Left hindlimb (tissue), 1 donor: ENCODE measurements around the gene FAM240B.

Experiments used
- DNase-seq: peaks from one replicate; pipeline ENCODE4 v3.0.0-alpha.2; 2018

Gene FAM240B

DNA sequence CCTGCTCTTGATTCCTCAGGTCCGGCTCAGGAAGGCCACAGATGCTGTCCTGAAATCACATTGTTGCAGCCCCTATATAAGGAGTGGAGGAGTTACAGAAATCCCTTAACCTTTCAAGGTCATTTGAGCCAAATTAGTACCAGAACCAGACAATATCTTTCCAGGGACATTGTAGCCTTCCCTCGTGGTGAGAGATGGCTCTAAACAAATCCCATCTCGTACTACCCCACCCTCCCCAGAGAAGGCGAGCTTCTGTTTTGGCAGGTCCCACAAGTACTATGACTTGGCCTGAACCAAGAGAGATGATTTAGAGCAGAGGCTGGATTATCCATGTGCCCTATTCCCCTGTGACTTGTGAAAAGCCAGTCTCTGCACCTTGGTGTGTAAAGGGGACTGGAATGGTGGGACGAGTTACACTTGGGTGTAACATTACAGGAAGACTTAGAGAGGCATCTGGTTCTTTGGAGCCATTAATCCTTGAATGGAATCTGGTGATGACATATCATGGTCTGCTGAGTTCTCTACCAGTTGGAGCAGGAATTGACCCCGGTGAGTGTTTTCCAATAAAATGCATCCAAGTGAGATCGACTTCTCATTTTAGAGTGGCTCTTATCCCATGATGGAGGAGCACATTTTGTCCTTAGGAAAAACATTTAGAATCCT is at the start of gene FAM240B:
Gene FAM240B, minus strand, starts transcription at position 51 of the 663 bp plus-strand sequence. CDS start 16,134 bp downstream, outside the sequence.
- no peak for DNase-seq

GRCh38 chr9:38768351-38768761 is 48.4 kb upstream of the FAM240B start:
- DNase-seq, result no peak

DNA sequence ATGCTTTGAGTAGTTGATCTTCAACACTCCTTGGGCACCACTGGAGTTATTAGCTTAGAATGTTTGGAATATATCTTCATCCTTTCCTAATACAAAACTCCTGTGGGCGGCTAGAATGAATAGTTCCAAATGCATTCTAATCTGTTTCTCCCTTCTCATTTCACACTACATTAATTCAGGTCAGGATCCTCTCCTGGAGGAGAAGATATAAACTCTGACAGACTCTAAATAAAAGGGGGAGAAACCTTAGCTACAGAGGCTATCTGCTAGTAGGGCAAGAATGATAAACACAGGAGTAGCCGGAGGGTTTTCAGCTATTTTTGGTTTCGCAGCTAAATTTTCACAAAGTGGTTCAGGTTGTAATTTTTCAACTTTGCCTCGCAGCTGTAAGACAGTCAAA is 45.2 kb upstream of the FAM240B start:
- no peak for DNase-seq

- DNase-seq, result no peak
Measured at GRCh38 chr9:38761999-38762398, 42.1 kb upstream of the FAM240B start.

- no peak for DNase-seq
Measured at GRCh38 chr9:38761339-38761738, 41.4 kb upstream of the FAM240B start.

DNA sequence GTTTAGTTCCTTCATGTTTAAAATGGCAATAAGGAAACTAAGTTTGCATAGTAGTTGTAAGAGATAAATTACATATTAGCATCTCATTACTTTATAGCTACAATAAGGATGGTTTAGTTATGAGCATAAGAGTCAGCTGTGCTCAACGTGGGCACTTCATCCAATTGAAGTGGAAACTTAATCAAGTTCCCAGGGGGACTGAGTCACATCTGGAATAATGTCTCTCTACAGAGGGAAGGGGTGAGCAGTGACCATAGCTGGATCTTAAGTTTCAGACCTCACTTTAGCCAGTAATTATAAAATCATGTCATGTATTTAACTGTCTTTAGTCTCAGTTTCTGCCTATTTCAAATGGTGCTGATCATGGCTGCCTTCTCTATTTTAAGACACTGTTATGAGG is 36.8 kb upstream of the FAM240B start:
- no peak for DNase-seq

- DNase-seq, result no peak
Measured at GRCh38 chr9:38747941-38748340, 28.0 kb upstream of the FAM240B start.

DNA sequence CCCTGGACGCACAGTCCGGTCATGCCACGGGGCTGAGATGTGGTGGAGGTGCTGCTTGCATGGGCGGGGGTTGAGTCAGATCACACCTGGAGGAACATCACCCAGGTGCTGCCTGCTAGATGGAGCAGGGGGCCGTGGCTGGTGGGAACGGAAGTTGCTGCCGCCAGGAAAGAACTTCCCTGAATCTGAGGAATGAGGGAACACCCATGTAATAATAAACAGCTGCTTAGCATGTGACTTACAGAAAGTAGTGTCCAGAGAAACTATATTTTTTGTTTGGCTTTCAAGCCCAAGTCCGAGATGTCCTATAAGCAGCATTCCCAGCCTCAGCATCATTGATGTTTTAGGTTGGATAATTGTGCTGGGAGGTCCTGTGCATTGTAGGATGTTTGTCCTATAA is 27.1 kb upstream of the FAM240B start:
- DNase-seq, result no peak

DNA sequence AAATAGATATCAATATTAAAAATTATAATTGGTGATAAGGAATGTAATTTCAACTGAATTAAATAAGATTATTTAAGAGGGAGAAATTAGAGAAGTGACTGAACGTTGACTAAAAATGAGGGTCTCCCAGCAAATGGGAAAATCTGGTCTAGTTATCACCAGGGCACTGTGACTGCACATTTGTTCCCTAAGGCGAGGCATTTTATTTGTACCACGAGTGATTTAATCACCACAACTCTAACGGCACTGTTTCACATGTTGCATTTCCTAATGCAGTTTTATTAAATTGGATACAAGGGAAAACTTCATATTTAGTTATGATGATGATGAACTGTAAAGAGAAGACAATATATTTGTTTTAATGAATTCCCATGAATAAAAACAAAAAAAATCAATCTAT is 26.4 kb upstream of the FAM240B start:
- no peak for DNase-seq

GRCh38 chr9:38744484-38744883 is 24.6 kb upstream of the FAM240B start:
- no peak for DNase-seq

GRCh38 chr9:38737246-38737645 is 17.3 kb upstream of the FAM240B start:
- no peak for DNase-seq

DNA sequence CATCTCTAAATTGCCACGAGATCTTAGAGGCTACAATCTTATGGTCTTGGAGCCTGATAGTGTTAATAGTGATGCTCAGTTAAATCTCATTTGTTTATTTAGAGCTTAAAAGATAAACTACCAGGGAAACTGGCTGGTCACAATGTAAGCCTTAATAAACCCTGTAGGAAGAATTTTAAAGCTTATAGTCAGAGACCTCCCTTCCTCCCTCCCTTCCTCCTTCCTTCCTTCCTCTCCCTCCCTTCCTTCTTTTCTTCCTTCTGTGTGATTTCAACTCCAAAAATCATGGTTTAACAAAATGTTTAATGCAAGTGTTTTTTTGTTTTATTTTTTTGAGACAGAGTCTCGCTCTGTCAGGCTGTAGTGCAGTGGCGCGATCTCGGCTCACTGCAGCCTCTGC is 14.9 kb upstream of the FAM240B start:
- no peak for DNase-seq

- no peak for DNase-seq
Measured at GRCh38 chr9:38733503-38733902, 13.6 kb upstream of the FAM240B start.

DNA sequence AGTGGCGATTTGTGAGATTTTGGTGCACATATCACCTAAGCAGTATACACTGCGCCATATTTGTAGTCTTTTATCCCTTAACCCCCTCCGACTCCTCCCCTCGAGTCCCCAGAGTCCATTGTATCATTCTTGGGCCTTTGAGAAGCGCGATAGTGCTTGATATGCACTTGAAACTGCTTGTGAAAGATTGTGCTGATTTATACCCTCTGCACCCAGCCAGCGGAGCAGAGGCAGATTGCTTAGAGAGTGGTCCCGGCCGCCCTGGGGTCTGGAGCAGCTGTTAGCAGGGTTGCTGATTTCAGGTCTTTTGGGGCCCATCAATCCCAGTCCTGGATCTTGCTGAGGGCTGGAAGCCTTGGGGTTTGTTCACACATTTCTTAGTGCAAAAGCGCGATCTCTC is 13.0 kb upstream of the FAM240B start:
- DNase-seq, result no peak

DNA sequence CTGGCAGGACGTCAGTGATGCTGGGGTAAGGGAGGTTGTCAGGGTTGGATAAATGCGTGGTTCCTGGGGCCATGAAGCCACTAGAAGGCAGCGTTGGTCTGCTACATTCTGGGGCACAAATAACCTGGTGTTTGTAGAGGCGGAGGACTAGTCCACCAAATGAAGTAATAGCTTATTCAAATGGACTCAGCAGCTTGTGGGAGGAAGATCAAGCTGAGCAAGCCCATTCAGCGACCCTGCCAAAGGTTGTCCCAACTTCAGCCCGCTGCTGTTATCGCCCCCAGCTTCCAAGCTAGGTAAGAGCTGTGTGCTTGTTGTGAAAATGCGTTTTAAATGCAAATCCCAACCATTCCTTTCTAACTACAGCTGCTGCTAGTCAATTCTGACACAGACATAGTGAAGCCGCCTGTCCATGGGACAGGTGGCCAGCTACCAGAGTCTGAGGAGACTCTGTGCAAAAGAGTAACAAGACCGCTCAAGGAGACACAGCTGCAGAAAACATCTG is 7.6 kb upstream of the FAM240B start:
- peak; percentile 31 for DNase-seq

GRCh38 chr9:38724754-38725153 is 4.8 kb upstream of the FAM240B start:
- DNase-seq, result no peak

GRCh38 chr9:38718148-38718547 is 1.8 kb downstream of the FAM240B start:
- DNase-seq, result no peak

- no peak for DNase-seq
Measured at GRCh38 chr9:38715684-38716083, 4.2 kb downstream of the FAM240B start.

GRCh38 chr9:38713426-38713825 is 6.5 kb downstream of the FAM240B start:
- no peak for DNase-seq

DNA sequence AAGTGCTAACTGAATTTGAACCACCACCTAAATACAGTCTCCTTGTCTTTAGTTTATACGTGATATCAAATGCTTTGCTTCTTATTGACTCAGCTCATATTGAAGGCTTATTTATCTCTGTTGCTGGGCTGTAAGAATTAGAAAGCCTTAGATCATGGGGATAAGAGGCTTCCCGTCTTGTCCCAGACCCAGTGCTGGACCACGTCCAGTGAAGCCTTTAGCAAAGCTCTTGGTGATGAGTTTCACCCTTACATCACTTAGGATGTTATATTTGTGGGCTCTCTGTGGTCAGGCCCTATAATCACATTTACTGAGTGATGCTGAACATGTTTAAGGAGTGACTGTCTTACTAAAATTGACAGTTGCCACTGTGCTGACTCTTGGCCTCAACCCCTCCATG is 11.2 kb downstream of the FAM240B start:
- no peak for DNase-seq

- no peak for DNase-seq
Measured at GRCh38 chr9:38707885-38708637, 11.9 kb downstream of the FAM240B start.

DNA sequence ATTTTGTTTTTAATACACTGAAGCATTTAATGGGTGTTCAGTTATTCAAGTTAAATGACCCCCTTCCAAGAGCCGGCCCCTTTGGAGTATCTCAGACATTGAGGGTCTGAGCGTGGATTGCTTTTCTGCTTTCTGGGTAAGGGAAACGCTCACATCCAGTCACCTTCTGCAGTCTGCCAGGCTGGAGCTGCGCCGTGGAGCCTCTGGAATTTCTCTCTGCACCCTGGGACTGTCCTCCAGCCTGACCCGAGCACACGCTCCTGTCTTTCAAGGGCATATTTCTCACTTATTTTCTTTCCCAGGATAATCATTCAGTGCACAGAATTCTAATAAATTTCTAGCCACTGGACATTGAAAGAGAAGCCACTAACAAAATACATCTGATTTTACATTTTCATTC is 13.4 kb downstream of the FAM240B start:
- no peak for DNase-seq

- no peak for DNase-seq
Measured at GRCh38 chr9:38705917-38706316, 14.0 kb downstream of the FAM240B start.

DNA sequence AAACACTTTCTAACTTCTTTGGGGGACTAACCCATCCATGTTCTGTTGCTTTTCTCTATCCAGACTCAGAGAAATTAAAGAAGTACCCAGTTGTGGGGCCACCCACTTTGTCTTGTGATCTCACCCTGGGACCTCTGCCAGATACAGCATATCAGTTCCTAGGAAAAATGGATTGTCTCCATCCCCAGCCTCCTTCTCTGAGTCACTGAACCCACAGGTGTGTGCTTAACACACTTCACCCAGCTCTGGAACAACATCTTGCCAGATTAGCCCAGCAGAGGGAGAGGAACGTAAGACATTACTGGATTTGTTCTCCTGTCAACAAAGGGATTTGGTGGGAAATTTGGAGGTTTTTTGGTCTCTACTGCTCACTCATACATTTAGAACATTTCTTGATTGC is 19.2 kb downstream of the FAM240B start:
- DNase-seq, result no peak
